H9 (cell line): ENCODE measurements around the gene TMEM163. TPM values are rescaled to one million over a fixed set of nuclear protein-coding genes. Genes with fewer than 3 reads are reported as not detected.

Source experiments
- DNase-seq: peaks from one replicate; pipeline ENCODE4 v3.0.0-alpha.2; 2017
- H2AFZ ChIP-seq: one replicate; pipeline ENCODE4 v1.6.1; 2013; ENCODE audit warnings: mild to moderate bottlenecking, low read length, control low read depth, moderate library complexity
- H2AK5ac ChIP-seq: 2 replicates; pipeline ENCODE4 v1.6.1; 2013; ENCODE audit warnings: low read length, control low read depth, mixed read lengths; ENCODE audit not compliant: insufficient read length
- H2BK120ac ChIP-seq: one replicate; pipeline ENCODE4 v1.6.1; 2013; ENCODE audit warnings: low read depth, mild to moderate bottlenecking, low read length, control low read depth, inconsistent platforms; ENCODE audit not compliant: poor library complexity, severe bottlenecking
- H2BK12ac ChIP-seq: 2 replicates; pipeline ENCODE4 v1.6.1; 2013; ENCODE audit warnings: low read length, control low read depth, mixed read lengths, low read depth; ENCODE audit not compliant: insufficient read length
- H2BK15ac ChIP-seq: 2 replicates; pipeline ENCODE4 v1.6.1; 2013; ENCODE audit warnings: low read depth, low read length, control low read depth
- H2BK20ac ChIP-seq: one replicate; pipeline ENCODE4 v1.6.1; 2013; ENCODE audit warnings: low read depth, mild to moderate bottlenecking, low read length, control low read depth, inconsistent platforms; ENCODE audit not compliant: poor library complexity, severe bottlenecking
- H2BK5ac ChIP-seq: 2 replicates; pipeline ENCODE4 v1.6.1; 2013; ENCODE audit warnings: low read length, control low read depth, mixed read lengths; ENCODE audit not compliant: insufficient read length
- H3K14ac ChIP-seq: 2 replicates; pipeline ENCODE4 v1.6.1; 2013; ENCODE audit warnings: low read length, control low read depth; ENCODE audit not compliant: insufficient read depth
- H3K18ac ChIP-seq: 2 replicates; pipeline ENCODE4 v1.6.1; 2013; ENCODE audit warnings: low read depth, mild to moderate bottlenecking, mixed read lengths, low read length, control low read depth; ENCODE audit not compliant: insufficient read length
- H3K23ac ChIP-seq: 2 replicates; pipeline ENCODE4 v1.6.1; 2013; ENCODE audit warnings: low read length, control low read depth, mixed read lengths, low read depth; ENCODE audit not compliant: insufficient read length
- H3K23me2 ChIP-seq: 2 replicates; pipeline ENCODE4 v1.6.1; 2013; ENCODE audit warnings: low read depth, mild to moderate bottlenecking, mixed read lengths, low read length, control low read depth; ENCODE audit not compliant: insufficient read length, poor library complexity, severe bottlenecking
- H3K27ac ChIP-seq: 2 replicates; pipeline ENCODE4 v1.5.1; 2013; ENCODE audit warnings: low read length, control low read depth, mixed read lengths, low read depth; ENCODE audit not compliant: insufficient read length
- H3K27me3 ChIP-seq: 2 replicates; pipeline ENCODE4 v1.6.1; 2013; ENCODE audit warnings: low read length, control low read depth, inconsistent platforms; ENCODE audit not compliant: insufficient read depth
- H3K4ac ChIP-seq: 2 replicates; pipeline ENCODE4 v1.6.1; 2013; ENCODE audit warnings: low read depth, mild to moderate bottlenecking, control low read depth, inconsistent platforms, low read length, moderate library complexity
- H3K4me1 ChIP-seq: 2 replicates; pipeline ENCODE4 v1.6.1; 2013; ENCODE audit warnings: low read length, control low read depth, inconsistent platforms; ENCODE audit not compliant: insufficient read depth
- H3K4me2 ChIP-seq: 2 replicates; pipeline ENCODE4 v1.6.1; 2013; ENCODE audit warnings: low read length, control low read depth, mixed read lengths; ENCODE audit not compliant: insufficient read length, insufficient read depth
- H3K56ac ChIP-seq: 2 replicates; pipeline ENCODE4 v1.6.1; 2013; ENCODE audit warnings: low read depth, mild to moderate bottlenecking, mixed read lengths, low read length, control low read depth; ENCODE audit not compliant: insufficient read length
- H3K79me1 ChIP-seq: 2 replicates; pipeline ENCODE4 v1.6.1; 2013; ENCODE audit warnings: low read depth, mild to moderate bottlenecking, moderate library complexity, low read length, control low read depth, inconsistent platforms; ENCODE audit not compliant: insufficient read depth, poor library complexity, severe bottlenecking
- H3K79me2 ChIP-seq: 2 replicates; pipeline ENCODE4 v1.6.1; 2013; ENCODE audit warnings: low read length, control low read depth, inconsistent platforms; ENCODE audit not compliant: insufficient read depth
- H3K9ac ChIP-seq: 2 replicates; pipeline ENCODE4 v1.6.1; 2013; ENCODE audit warnings: low read length, control low read depth, mixed read lengths; ENCODE audit not compliant: insufficient read length; ENCODE audit errors: extremely low read depth
- H3K9me3 ChIP-seq: one replicate; pipeline ENCODE4 v1.6.1; 2013; ENCODE audit warnings: low read depth, low read length, inconsistent platforms; ENCODE audit not compliant: control insufficient read depth
- H3T11ph ChIP-seq: one replicate; pipeline ENCODE4 v1.6.1; 2013; ENCODE audit warnings: mild to moderate bottlenecking, low read length, control low read depth, inconsistent platforms
- H4K20me1 ChIP-seq: one replicate; pipeline ENCODE4 v1.6.1; 2013; ENCODE audit not compliant: control insufficient read depth, insufficient read length, insufficient read depth
- H4K5ac ChIP-seq: 2 replicates; pipeline ENCODE4 v1.6.1; 2013; ENCODE audit warnings: low read depth, mild to moderate bottlenecking, mixed read lengths, low read length, control low read depth; ENCODE audit not compliant: insufficient read length
- H4K8ac ChIP-seq: replicated peaks from 2 replicates; pipeline ENCODE4 v1.6.1; 2013; ENCODE audit warnings: low read length, control low read depth, mixed read lengths, low read depth; ENCODE audit not compliant: insufficient read length
- H4K91ac ChIP-seq: 2 replicates; pipeline ENCODE4 v1.6.1; 2013; ENCODE audit warnings: low read depth, mild to moderate bottlenecking, moderate library complexity, mixed read lengths, low read length, control low read depth; ENCODE audit not compliant: insufficient read length
- H3K27ac Mint-ChIP-seq, 3 experiments: 2 replicates in 2 of 3; 3 replicates in 1 of 3; pipeline ENCODE4 v1.8.0; 2020 to 2021; ENCODE audit warnings: mixed read lengths in 3 of 3, mild to moderate bottlenecking in 1 of 3, moderate library complexity in 1 of 3
- H3K27me3 Mint-ChIP-seq: 2 replicates; pipeline ENCODE4 v1.8.0; 2021; ENCODE audit warnings: low read depth, mild to moderate bottlenecking, moderate library complexity, mixed read lengths
- H3K36me3 Mint-ChIP-seq, 3 experiments: 2 replicates in 2 of 3; 3 replicates in 1 of 3; pipeline ENCODE4 v1.8.0; 2020 to 2021; ENCODE audit warnings: low read depth in 3 of 3, mixed read lengths in 3 of 3; ENCODE audit not compliant: insufficient read depth in 1 of 3
- H3K4me1 Mint-ChIP-seq, 2 experiments: 2 replicates each; pipeline ENCODE4 v1.8.0; 2020; ENCODE audit warnings: mixed read lengths in 2 of 2
- H3K4me3 Mint-ChIP-seq, 2 experiments: 2 replicates in 1 of 2; 3 replicates in 1 of 2; pipeline ENCODE4 v1.8.0; 2020 to 2021; ENCODE audit warnings: mild to moderate bottlenecking in 2 of 2, mixed read lengths in 2 of 2, moderate library complexity in 1 of 2
- H3K9me3 Mint-ChIP-seq, 2 experiments: 2 replicates in 1 of 2; 3 replicates in 1 of 2; pipeline ENCODE4 v1.8.0; 2020; ENCODE audit warnings: mild to moderate bottlenecking in 2 of 2, mixed read lengths in 2 of 2, moderate library complexity in 1 of 2
- total RNA-seq: library from RNA; stranded (reverse); gene quantifications from 2 replicates; pipeline ENCODE4 v1.2.1, GENCODE V29; 2021
- TF ChIP-seq, protein P1 (sequence below): fragments of 200-600 bp; sonication (generic); conservative IDR thresholded peaks from 3 replicates; pipeline ENCODE4 v1.8.0; 2021; ENCODE audit warnings: antibody characterized with exemption, mild to moderate bottlenecking

Gene TMEM163
- total RNA-seq, 1 experiment from 2014 or later, result 0.39 TPM

DNA sequence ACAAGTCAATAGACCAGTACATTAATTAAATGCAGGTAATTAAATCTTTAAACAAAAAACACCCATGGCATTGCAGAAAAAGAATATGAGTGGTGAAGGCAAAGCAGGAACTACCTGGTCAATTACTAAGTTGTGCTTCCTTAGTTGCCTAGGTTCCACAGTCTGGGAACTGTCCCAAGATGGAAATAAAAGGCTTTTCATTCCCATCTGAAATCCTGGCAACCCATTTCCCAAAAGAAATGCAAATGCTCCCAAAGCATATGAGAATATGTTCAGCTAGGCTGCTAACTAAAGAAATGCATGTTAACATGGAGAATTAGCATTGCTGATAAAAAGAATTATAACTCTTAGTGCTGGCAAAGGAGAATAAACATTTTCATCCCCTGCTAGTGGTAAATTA lies 177.8 kb downstream of the TMEM163 start:
- H3K79me1 ChIP-seq, result no peaks in the 10 kb centered on the region
- H2BK15ac ChIP-seq, result no peak overlapping the region
- Mint-ChIP-seq H3K27me3 (no peaks in the 10 kb centered on the region; the same call in 1 of the 2 replicates), H3K4me1 (peaks cover 5 to 8% of the 10 kb centered on the region in 2 experiments), H3K4me3 (no peak overlapping the region), H3K27ac (no peak overlapping the region), H3K36me3 (no peaks in the 10 kb centered on the region), H3K9me3 (no peaks in the 10 kb centered on the region)
- no peak overlapping the region for H3K4ac ChIP-seq
- no peak overlapping the region for H2AK5ac ChIP-seq
- H3K27me3 ChIP-seq, result no peaks in the 10 kb centered on the region; the same call in 1 of the 2 replicates
- DNase-seq, result no peak
- no peak overlapping the region for H4K91ac ChIP-seq
- H2BK5ac ChIP-seq, result no peak overlapping the region
- no peak overlapping the region for H3K23ac ChIP-seq
- H3K14ac ChIP-seq, result no peak overlapping the region
- no peak overlapping the region for H3K9ac ChIP-seq
- no peaks in the 10 kb centered on the region for H3K4me1 ChIP-seq
- no peak overlapping the region for H2BK12ac ChIP-seq
- H3K56ac ChIP-seq, result no peak overlapping the region
- no peaks in the 10 kb centered on the region for H3K23me2 ChIP-seq
- H3K79me2 ChIP-seq, result no peaks in the 10 kb centered on the region
- no peak overlapping the region for H3K4me2 ChIP-seq
- no peak overlapping the region for H4K5ac ChIP-seq
- TF ChIP-seq, protein P1, sequence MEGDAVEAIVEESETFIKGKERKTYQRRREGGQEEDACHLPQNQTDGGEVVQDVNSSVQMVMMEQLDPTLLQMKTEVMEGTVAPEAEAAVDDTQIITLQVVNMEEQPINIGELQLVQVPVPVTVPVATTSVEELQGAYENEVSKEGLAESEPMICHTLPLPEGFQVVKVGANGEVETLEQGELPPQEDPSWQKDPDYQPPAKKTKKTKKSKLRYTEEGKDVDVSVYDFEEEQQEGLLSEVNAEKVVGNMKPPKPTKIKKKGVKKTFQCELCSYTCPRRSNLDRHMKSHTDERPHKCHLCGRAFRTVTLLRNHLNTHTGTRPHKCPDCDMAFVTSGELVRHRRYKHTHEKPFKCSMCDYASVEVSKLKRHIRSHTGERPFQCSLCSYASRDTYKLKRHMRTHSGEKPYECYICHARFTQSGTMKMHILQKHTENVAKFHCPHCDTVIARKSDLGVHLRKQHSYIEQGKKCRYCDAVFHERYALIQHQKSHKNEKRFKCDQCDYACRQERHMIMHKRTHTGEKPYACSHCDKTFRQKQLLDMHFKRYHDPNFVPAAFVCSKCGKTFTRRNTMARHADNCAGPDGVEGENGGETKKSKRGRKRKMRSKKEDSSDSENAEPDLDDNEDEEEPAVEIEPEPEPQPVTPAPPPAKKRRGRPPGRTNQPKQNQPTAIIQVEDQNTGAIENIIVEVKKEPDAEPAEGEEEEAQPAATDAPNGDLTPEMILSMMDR, result no peak
- H3K27ac ChIP-seq, result no peak overlapping the region
- H4K20me1 ChIP-seq, result no peaks in the 10 kb centered on the region
- no peak overlapping the region for H2BK20ac ChIP-seq
- H3K18ac ChIP-seq, result no peak overlapping the region
- no peak overlapping the region for H2BK120ac ChIP-seq
- H3K9me3 ChIP-seq, result no peaks in the 10 kb centered on the region
- no peak overlapping the region for H2AFZ ChIP-seq
- H3T11ph ChIP-seq, result no peak overlapping the region
- no peak overlapping the region for H4K8ac ChIP-seq
